ENCODE measurements around the gene GALNT14.

DNA sequence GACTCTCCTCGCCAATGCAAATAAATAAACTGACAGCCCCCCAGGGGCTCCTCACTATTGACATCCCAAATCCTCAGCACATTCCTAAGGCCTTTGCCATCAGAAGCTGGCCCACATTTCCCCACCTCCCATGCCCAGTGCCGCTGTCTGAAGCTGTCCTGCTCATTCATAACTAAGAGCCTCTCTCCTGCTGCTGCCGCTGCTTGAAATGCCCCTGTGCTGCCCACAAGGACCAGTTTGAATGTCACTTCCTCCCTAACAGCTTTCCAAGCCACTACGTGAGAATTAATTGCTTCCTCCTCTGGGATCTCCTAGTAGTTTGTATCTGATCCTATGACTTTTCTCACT, 179.3 kb downstream of the GALNT14 start:
- no peak for TF ChIP-seq GATA3 (IDR thresholded peaks at IDR 0.05; ENCODE audit: low read depth, low read length)
- TF ChIP-seq GATA2 (IDR thresholded peaks at IDR 0.05; ENCODE audit: low read depth, low read length), result no peak
